A673 (cell line): ENCODE measurements around the gene SPG7. TPM values are rescaled to one million over a fixed set of nuclear protein-coding genes. Genes with fewer than 3 reads are reported as not detected.

ENCODE experiments used
- BruUV-seq: library from RNA; stranded (reverse); fragments of 400-500 nt; replicated peaks from 2 replicates; lab custom pipeline; 2021; lab: Mats Ljungman, UMichigan
- CTCF ChIA-PET: fragments of 300-600 bp; sonication (Branson Sonifier 250); formaldehyde crosslinking; loops from one replicate; lab custom pipeline; 2022; ENCODE audit warnings: antibody characterized with exemption; lab: Charles Lee
- POLR2A ChIA-PET: fragments of 300-600 bp; sonication (Branson Sonifier 250); formaldehyde crosslinking; loops from one replicate; lab custom pipeline; 2022; ENCODE audit warnings: antibody characterized with exemption; ENCODE audit not compliant: low non-redundant PET; lab: Charles Lee
- DNase-seq: peaks from one replicate; pipeline ENCODE4 v3.0.0-alpha.2; 2015; ENCODE audit warnings: low spot score
- H3K27ac ChIP-seq: fragments of 200-600 bp; sonication (generic); 2 replicates; pipeline ENCODE4 v1.5.1; 2016; ENCODE audit warnings: mixed run types, low read depth, mild to moderate bottlenecking, mixed read lengths, antibody characterized with exemption, low read length; ENCODE audit not compliant: poor library complexity, severe bottlenecking
- H3K27me3 ChIP-seq: fragments of 200-600 bp; sonication (generic); replicated peaks from 2 replicates; pipeline ENCODE4 v1.6.1; 2017; ENCODE audit warnings: mixed run types, low read depth, mild to moderate bottlenecking, mixed read lengths, antibody characterized with exemption, low read length; ENCODE audit not compliant: insufficient read depth, poor library complexity
- H3K36me3 ChIP-seq: fragments of 200-600 bp; sonication (generic); 2 replicates; pipeline ENCODE4 v1.6.1; 2016; ENCODE audit warnings: mixed run types, mild to moderate bottlenecking, mixed read lengths, antibody characterized with exemption, low read length; ENCODE audit not compliant: insufficient read depth, poor library complexity, severe bottlenecking
- H3K4me1 ChIP-seq: fragments of 200-600 bp; sonication (generic); 2 replicates; pipeline ENCODE4 v1.6.1; 2017; ENCODE audit warnings: mixed run types, mild to moderate bottlenecking, mixed read lengths, antibody characterized with exemption, low read length; ENCODE audit not compliant: insufficient read depth, poor library complexity, severe bottlenecking
- H3K4me3 ChIP-seq: fragments of 200-600 bp; sonication (generic); 2 replicates; pipeline ENCODE4 v1.5.1; 2016; ENCODE audit warnings: low read depth, mixed run types, mild to moderate bottlenecking, mixed read lengths, low read length; ENCODE audit not compliant: poor library complexity, severe bottlenecking
- H3K9me3 ChIP-seq: fragments of 200-600 bp; sonication (generic); 2 replicates; pipeline ENCODE4 v1.6.1; 2016; ENCODE audit warnings: mixed run types, low read depth, mild to moderate bottlenecking, mixed read lengths, antibody characterized with exemption, low read length; ENCODE audit not compliant: poor library complexity, severe bottlenecking
- EZH2 ChIP-seq: fragments of 200-600 bp; sonication (generic); IDR thresholded peaks from 2 replicates; pipeline ENCODE4 v1.6.1; 2017; ENCODE audit warnings: borderline replicate concordance, low read depth, mild to moderate bottlenecking, mixed read lengths, antibody characterized with exemption, low read length; ENCODE audit not compliant: poor library complexity, severe bottlenecking
- intact Hi-C: fragments of 100-400 bp; cut with micrococcal nuclease; formaldehyde crosslinking; loops from one replicate; pipeline ENCODE4 v1.10.0; 2022; ENCODE audit not compliant: unreplicated experiment
- total RNA-seq: library from RNA; stranded (reverse); gene quantifications from 2 replicates; pipeline ENCODE4 v1.2.3, GENCODE V29; 2021
- TF ChIP-seq, protein P1 (sequence below): fragments of 300-800, 200-600 bp; sonication (generic); conservative IDR thresholded peaks from 2 replicates; pipeline ENCODE4 v1.5.1; 2017; ENCODE audit warnings: low read depth, mild to moderate bottlenecking, antibody characterized with exemption, low read length, moderate library complexity, mixed read lengths

SPG7 gene
- total RNA-seq, 1 experiment from 2014 or later: 113 TPM

GRCh38 chr16:89489898-89490438 is 18.2 kb upstream of the SPG7 start:
- Histone ChIP-seq H3K27ac (peak overlapping the region; percentile 96), H3K4me3 (peak overlapping the region; percentile 86), H3K27me3 (no peaks in the 10 kb centered on the region), H3K4me1 (peaks cover 36% of the 10 kb centered on the region), H3K36me3 (no peaks in the 10 kb centered on the region), H3K9me3 (no peaks in the 10 kb centered on the region)
- ChIA-PET CTCF (no interaction called here), POLR2A (interaction anchor here (0.5 kb wide), 1 partner anchor 196 kb away, joined by 4 read pairs; no protein-coding TSS in a partner anchor)
- BruUV-seq: no TSS peak
- DNase-seq: no peak
- TF ChIP-seq EZH2: no peak
- TF ChIP-seq, protein P1, sequence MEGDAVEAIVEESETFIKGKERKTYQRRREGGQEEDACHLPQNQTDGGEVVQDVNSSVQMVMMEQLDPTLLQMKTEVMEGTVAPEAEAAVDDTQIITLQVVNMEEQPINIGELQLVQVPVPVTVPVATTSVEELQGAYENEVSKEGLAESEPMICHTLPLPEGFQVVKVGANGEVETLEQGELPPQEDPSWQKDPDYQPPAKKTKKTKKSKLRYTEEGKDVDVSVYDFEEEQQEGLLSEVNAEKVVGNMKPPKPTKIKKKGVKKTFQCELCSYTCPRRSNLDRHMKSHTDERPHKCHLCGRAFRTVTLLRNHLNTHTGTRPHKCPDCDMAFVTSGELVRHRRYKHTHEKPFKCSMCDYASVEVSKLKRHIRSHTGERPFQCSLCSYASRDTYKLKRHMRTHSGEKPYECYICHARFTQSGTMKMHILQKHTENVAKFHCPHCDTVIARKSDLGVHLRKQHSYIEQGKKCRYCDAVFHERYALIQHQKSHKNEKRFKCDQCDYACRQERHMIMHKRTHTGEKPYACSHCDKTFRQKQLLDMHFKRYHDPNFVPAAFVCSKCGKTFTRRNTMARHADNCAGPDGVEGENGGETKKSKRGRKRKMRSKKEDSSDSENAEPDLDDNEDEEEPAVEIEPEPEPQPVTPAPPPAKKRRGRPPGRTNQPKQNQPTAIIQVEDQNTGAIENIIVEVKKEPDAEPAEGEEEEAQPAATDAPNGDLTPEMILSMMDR: no peak
- intact Hi-C loops: loop anchor here (5.0 kb wide), 3 partner anchors 93 to 298 kb away; no protein-coding TSS in a partner anchor

DNA sequence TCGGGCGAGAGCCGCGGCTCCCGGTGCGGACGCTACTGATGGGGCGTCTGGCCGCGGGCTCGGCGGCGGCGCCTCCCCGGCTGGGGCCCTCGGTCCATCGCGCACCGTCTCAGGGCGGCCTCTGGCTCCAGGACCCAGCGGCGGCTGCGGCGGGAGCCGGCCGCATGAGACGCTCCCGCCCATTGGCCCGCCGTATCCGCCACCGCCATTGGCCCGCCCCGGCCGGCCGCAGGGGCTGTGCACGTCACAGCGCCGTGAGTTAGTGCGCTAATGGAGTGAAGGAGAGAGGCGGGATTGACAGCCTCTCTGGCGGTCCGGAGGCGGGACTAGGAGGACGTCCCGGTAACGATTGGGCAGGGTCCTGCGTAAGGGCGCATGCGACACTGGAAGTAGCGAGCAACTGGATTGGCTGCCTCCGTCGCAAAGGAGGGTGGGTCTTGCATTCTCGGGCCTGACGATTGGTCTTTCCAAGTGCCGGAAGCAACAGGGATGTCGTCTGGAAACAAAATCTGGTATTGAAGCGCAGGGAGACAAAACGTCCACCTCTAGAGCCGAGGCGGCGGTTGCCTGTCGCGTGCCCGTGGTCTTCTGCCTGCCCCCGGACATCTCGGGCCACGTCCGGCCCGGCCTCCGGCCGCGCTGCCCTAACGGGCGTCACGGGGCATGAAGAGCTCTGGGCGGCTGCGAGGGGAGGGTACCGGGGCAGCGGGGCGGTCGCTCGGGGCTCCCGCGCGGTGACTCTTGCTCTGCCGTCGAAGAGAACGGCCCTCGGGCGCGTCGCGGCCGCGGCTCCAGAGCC is 17.6 kb upstream of the SPG7 start, which contains the start of gene ANKRD11:
Gene ANKRD11, minus strand, starts transcription at position 123 of the 799 bp plus-strand sequence. CDS start 173,542 bp downstream, outside the sequence.
- intact Hi-C loops: loop anchor here (5.0 kb wide), 1 partner anchor 158 kb away; no protein-coding TSS in a partner anchor

DNA sequence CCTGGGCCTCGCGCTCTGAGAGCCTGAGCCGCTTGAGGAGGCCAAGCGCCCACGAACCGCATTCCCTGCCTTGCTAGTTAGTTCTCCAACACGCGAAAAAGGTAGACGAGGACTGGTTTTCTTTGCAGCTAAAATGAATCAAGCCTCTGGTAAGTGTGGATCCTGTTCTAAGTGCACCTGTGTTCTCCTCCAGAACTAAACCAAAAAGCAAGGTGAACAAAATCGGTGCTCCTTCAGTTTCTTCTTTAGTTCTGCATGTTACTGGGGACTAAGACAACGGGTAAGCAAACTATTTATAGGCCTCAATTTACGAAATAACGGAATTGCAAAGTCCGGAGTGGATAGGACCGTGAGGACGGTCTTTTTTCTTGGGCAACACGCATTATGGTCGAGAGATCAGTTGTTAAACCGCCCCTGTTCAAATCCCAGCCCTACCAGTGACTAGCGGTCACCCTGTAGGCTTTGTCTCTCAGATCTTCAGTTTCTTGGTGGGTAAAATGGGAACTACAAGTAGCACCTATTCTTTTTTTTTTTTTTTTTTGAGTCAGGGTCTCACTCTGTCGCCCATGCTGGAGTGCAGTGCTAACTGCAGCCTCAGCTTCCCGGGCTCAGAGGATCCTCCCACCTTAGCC is 16.8 kb upstream of the SPG7 start:
- ChIA-PET CTCF (no interaction called here), POLR2A (interaction anchor here (0.5 kb wide), 1 partner anchor 13 kb away, joined by 13 read pairs; no protein-coding TSS in a partner anchor)
- BruUV-seq: TSS peak; percentile 67
- intact Hi-C loops: loop anchor here (5.0 kb wide), 1 partner anchor 159 kb away; no protein-coding TSS in a partner anchor
- Histone ChIP-seq H3K4me1 (peaks cover 23% of the 10 kb centered on the region), H3K36me3 (no peaks in the 10 kb centered on the region), H3K27ac (peak overlapping the region; percentile 80), H3K4me3 (peak overlapping the region; percentile 86), H3K9me3 (no peaks in the 10 kb centered on the region), H3K27me3 (no peaks in the 10 kb centered on the region)
- TF ChIP-seq, protein P1: no peak
- TF ChIP-seq EZH2: no peak
- no peak for DNase-seq

More for the DNA sequence above, 17.6 kb upstream of the SPG7 start, which contains the start of gene ANKRD11:
- CTCF ChIA-PET: no interaction called here
- no peak for TF ChIP-seq EZH2
- TF ChIP-seq, protein P1: no peak
- Histone ChIP-seq H3K4me3 (peak within 1 kb of the TSS; percentile 86), H3K27me3 (no peaks in the 10 kb centered on the region), H3K9me3 (no peaks in the 10 kb centered on the region), H3K36me3 (no peaks in the 10 kb centered on the region), H3K4me1 (peaks cover 30% of the 10 kb centered on the region), H3K27ac (peak within 1 kb of the TSS; percentile 96)
- no TSS peak for BruUV-seq
- POLR2A ChIA-PET: interaction anchor here (0.5 kb wide), 1 partner anchor 14 kb away, joined by 13 read pairs; no protein-coding TSS in a partner anchor
- peak; percentile 100 for DNase-seq
